Activated CD8-positive, alpha-beta memory T cell treated with anti-CD3 and anti-CD28 coated beads, Interleukin-2, amount 10 ng/mL, durations not matched to agents 7 days and 5 days (primary cell): ENCODE data around the gene SAG. TPM values are rescaled to one million over a fixed set of nuclear protein-coding genes. Genes with fewer than 3 reads are reported as not detected.

ENCODE experiments used
- total RNA-seq, 2 experiments: library from RNA; stranded (reverse); gene quantifications; one replicate each; pipeline ENCODE4 v1.2.3, GENCODE V29; 2021

The SAG gene
- total RNA-seq, 2 experiments from 2014 or later, result 0.09 to 0.23 TPM

Other genes starting within 250 kb of the SAG start
- 100 to 1,000 TPM; 140 to 152 TPM for gene INPP5D, start 247.5 kb upstream of the SAG start, total RNA-seq
- 10 to 100 TPM; 62.8 to 63.8 TPM for gene ATG16L1, start 56.1 kb upstream of the SAG start, total RNA-seq
- 10 to 100 TPM; 42.3 to 92.4 TPM for gene DGKD, start 46.7 kb downstream of the SAG start, total RNA-seq